GM23338 (cell line): ENCODE measurements around the gene VOPP1. TPM values are rescaled to one million over a fixed set of nuclear protein-coding genes. Genes with fewer than 3 reads are reported as not detected.

Source experiments
- ATAC-seq: fragments of 200-7000 bp; cut with Tn5 transposase; 3 replicates; pipeline ENCODE4 v1.9.1; 2020
- DNase-seq: peaks from one replicate; pipeline ENCODE4 v3.0.0-alpha.2; 2015; ENCODE audit warnings: low spot score
- H2AFZ ChIP-seq: fragments of 200-600 bp; sonication (generic); 2 replicates; pipeline ENCODE4 v1.8.0; 2016; ENCODE audit warnings: antibody characterized with exemption, mild to moderate bottlenecking, moderate library complexity
- H3F3A ChIP-seq: fragments of 200-600 bp; sonication (generic); replicated peaks from 2 replicates; pipeline ENCODE4 v1.8.0; 2017; ENCODE audit warnings: antibody characterized with exemption, mixed run types, low read depth
- H3K27ac ChIP-seq: fragments of 200-600 bp; sonication (generic); 2 replicates; pipeline ENCODE4 v1.6.1; 2016; ENCODE audit warnings: low read depth
- H3K27me3 ChIP-seq: fragments of 200-600 bp; sonication (generic); 2 replicates; pipeline ENCODE4 v1.8.0; 2016; ENCODE audit warnings: mild to moderate bottlenecking, mixed run types, moderate library complexity; ENCODE audit not compliant: insufficient read depth
- H3K36me3 ChIP-seq: fragments of 200-600 bp; sonication (generic); 2 replicates; pipeline ENCODE4 v1.8.0; 2016; ENCODE audit warnings: mild to moderate bottlenecking; ENCODE audit not compliant: insufficient read depth
- H3K4me1 ChIP-seq: fragments of 200-600 bp; sonication (generic); 2 replicates; pipeline ENCODE4 v1.8.0; 2016; ENCODE audit warnings: mild to moderate bottlenecking, moderate library complexity; ENCODE audit not compliant: insufficient read depth
- H3K4me2 ChIP-seq: fragments of 200-600 bp; sonication (generic); 2 replicates; pipeline ENCODE4 v1.7.1; 2017; ENCODE audit warnings: mixed run types
- H3K4me3 ChIP-seq: fragments of 200-600 bp; sonication (generic); 2 replicates; pipeline ENCODE4 v1.6.1; 2016; ENCODE audit warnings: mixed run types
- H3K79me2 ChIP-seq: fragments of 200-600 bp; sonication (generic); replicated peaks from 2 replicates; pipeline ENCODE4 v1.8.0; 2017; ENCODE audit warnings: mild to moderate bottlenecking; ENCODE audit not compliant: insufficient read depth
- H3K9me2 ChIP-seq: fragments of 200-600 bp; sonication (generic); 2 replicates; pipeline ENCODE4 v1.8.0; 2017; ENCODE audit not compliant: insufficient read depth
- H4K20me1 ChIP-seq: fragments of 200-600 bp; sonication (generic); replicated peaks from 2 replicates; pipeline ENCODE4 v1.8.0; 2017; ENCODE audit warnings: mild to moderate bottlenecking; ENCODE audit not compliant: insufficient read depth
- H3K27ac Mint-ChIP-seq: 2 replicates; pipeline ENCODE4 v1.8.0; 2020; ENCODE audit warnings: inconsistent platforms, mild to moderate bottlenecking, moderate library complexity, mixed read lengths
- H3K27me3 Mint-ChIP-seq: 3 replicates; pipeline ENCODE4 v1.8.0; 2022; ENCODE audit warnings: low read depth, mild to moderate bottlenecking, moderate library complexity, mixed read lengths, inconsistent platforms; ENCODE audit not compliant: insufficient read depth, poor library complexity
- H3K36me3 Mint-ChIP-seq: 3 replicates; pipeline ENCODE4 v1.8.0; 2021; ENCODE audit warnings: low read depth, mild to moderate bottlenecking, inconsistent platforms, moderate library complexity, mixed read lengths
- H3K4me1 Mint-ChIP-seq: 3 replicates; pipeline ENCODE4 v1.8.0; 2020; ENCODE audit warnings: mild to moderate bottlenecking, inconsistent platforms, mixed read lengths
- H3K4me3 Mint-ChIP-seq: 3 replicates; pipeline ENCODE4 v1.8.0; 2021; ENCODE audit warnings: moderate library complexity, mild to moderate bottlenecking, inconsistent platforms, mixed read lengths
- H3K9me3 Mint-ChIP-seq: 3 replicates; pipeline ENCODE4 v1.8.0; 2020; ENCODE audit warnings: moderate library complexity, mild to moderate bottlenecking, inconsistent platforms, mixed read lengths
- CREB1 ChIP-seq: fragments of 250-450 bp; sonication (Bioruptor Pico); IDR thresholded peaks from 2 replicates; pipeline ENCODE4 v1.5.0; 2020; ENCODE audit warnings: low read depth, mild to moderate bottlenecking, moderate library complexity
- EZH2 ChIP-seq: fragments of 200-600 bp; sonication (generic); IDR thresholded peaks from one replicate; pipeline ENCODE4 v1.8.0; 2017; ENCODE audit warnings: antibody characterized with exemption, mild to moderate bottlenecking, low read depth; ENCODE audit not compliant: unreplicated experiment
- EZH2phosphoT487 ChIP-seq: fragments of 200-600 bp; sonication (generic); IDR thresholded peaks from one replicate; pipeline ENCODE4 v1.8.1; 2018; ENCODE audit warnings: antibody characterized with exemption; ENCODE audit not compliant: unreplicated experiment
- JUNB ChIP-seq: IDR thresholded peaks from one replicate; pipeline ENCODE4 v1.6.1; 2016; ENCODE audit warnings: antibody characterized with exemption; ENCODE audit not compliant: unreplicated experiment
- NANOG ChIP-seq: IDR thresholded peaks from 2 replicates; pipeline ENCODE4 v1.6.1; 2016; ENCODE audit warnings: antibody characterized with exemption, borderline replicate concordance
- STAT1 ChIP-seq: IDR thresholded peaks from one replicate; pipeline ENCODE4 v1.6.1; 2016; ENCODE audit warnings: antibody characterized with exemption; ENCODE audit not compliant: unreplicated experiment
- ZNF114 ChIP-seq: fragments of 250-450 bp; sonication (Bioruptor Pico); IDR thresholded peaks from 2 replicates; pipeline ENCODE4 v1.5.0; 2020; ENCODE audit warnings: mild to moderate bottlenecking, moderate library complexity
- ZNF331 ChIP-seq: fragments of 250-450 bp; sonication (Bioruptor Pico); IDR thresholded peaks from 2 replicates; pipeline ENCODE4 v1.5.0; 2020; ENCODE audit warnings: low read depth, mild to moderate bottlenecking, moderate library complexity
- polyA plus RNA-seq: library from polyadenylated mRNA; unstranded; fragments of >200 nt; fragmentation: Nextera tagmentation; extraction: Ambion mirVana; gene quantifications from 2 replicates; pipeline ENCODE4 v1.2.1, GENCODE V29; 2016
- total RNA-seq: library from RNA; depleted of rRNA; stranded (reverse); fragments of >200 nt; shearing (Covaris generic); gene quantifications from 2 replicates; pipeline ENCODE4 v1.2.3, GENCODE V29; 2014
- TF ChIP-seq, protein P1 (sequence below): IDR thresholded peaks from 2 replicates; pipeline ENCODE4 v1.6.1; 2016; ENCODE audit warnings: antibody characterized with exemption
- TF ChIP-seq, protein P2 (sequence below): fragments of 250-450 bp; sonication (Bioruptor Pico); IDR thresholded peaks from 2 replicates; pipeline ENCODE4 v1.5.0; 2020; ENCODE audit warnings: mild to moderate bottlenecking, moderate library complexity
- TF ChIP-seq, protein P3 (sequence below), 2 experiments: fragments of 200-600 bp in 1 of 2; sonication (generic) in 1 of 2; conservative IDR thresholded peaks; 2 replicates each; pipeline versions ENCODE4 v1.5.1 to v1.6.1; 2016 to 2017; ENCODE audit warnings: antibody characterized with exemption in 2 of 2, low read depth in 2 of 2, mild to moderate bottlenecking in 2 of 2, moderate library complexity in 1 of 2
- TF ChIP-seq, protein P4 (sequence below): IDR thresholded peaks from one replicate; pipeline ENCODE4 v1.6.1; 2018; ENCODE audit warnings: antibody characterized with exemption; ENCODE audit not compliant: unreplicated experiment

The VOPP1 gene
- total and polyA plus RNA-seq, 2 experiments from 2014 or later: 28.2 to 73.7 TPM

DNA sequence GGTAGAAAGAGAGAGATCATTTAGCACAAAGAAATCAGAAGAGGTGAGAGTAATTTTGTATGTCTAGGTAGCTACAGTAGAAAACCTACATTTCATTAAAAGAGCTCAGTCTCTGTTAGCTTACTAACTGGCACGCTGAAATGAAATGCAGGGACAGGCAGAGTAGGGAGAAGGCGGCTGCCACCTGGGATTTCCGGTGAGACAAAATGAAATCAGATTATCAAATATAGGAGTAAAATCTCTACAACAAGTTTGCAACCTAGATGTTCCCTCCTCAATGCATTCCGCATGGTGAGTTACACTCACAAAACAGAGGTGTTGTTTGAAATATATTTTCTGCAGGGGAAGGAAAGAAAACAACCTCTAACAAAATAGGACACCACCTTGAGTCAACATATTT, 55.9 kb downstream of the VOPP1 start (continued):
- TF ChIP-seq ZNF331 (CRISPR knock-in tag): no peak

DNA sequence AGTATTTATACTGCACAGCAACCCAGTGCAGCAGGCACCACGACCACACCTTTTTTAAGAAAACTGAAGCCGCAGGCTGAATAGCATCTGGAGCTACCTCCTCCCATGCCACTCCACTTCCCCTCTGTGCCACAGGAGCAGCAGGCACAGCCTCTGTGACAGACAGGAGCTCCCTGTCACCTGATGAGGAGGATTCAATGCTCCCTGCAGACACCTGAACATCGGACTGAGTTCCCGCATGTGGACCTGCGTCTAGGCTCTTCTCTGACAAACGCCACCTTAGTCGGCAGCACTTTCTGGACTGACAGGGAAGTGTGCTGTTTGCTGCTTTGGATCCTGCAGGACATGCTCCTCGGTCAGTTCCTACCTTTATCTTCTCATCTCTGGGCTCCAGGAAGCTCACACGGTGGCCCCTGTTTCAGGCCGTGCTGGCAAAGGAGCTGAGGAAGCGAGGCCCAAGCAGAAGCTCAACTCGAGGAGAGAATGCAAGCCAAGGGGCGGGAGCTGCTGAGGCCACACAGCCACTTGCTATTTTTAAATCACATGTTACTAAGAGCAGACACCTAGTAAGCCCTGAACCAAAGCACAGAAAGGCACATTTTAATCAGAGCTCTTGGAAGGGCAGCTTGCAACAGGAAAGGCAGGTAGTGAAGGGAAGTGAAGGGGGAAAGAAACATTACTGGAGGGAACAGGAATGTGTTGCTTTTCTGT, 56.6 kb downstream of the VOPP1 start:
- DNase-seq (no peak), ATAC-seq (no peak)
- Histone ChIP-seq H3K79me2 (peaks cover 16% of the 10 kb centered on the region), H3K36me3 (no peaks in the 10 kb centered on the region), H3K4me3 (no peak overlapping the region), H3K27me3 (no peaks in the 10 kb centered on the region), H4K20me1 (peaks cover 9% of the 10 kb centered on the region), H3K4me1 (peaks cover 27% of the 10 kb centered on the region), H2AFZ (no peak overlapping the region), H3K27ac (no peak overlapping the region), H3K4me2 (no peak overlapping the region), H3F3A (no peaks in the 10 kb centered on the region), H3K9me2 (no peaks in the 10 kb centered on the region)
- H3K4me3 Mint-ChIP-seq: no peak overlapping the region
- H3K9me3 Mint-ChIP-seq: no peaks in the 10 kb centered on the region
- H3K4me1 Mint-ChIP-seq: peaks cover 39% of the 10 kb centered on the region
- peaks cover 21% of the 10 kb centered on the region for H3K36me3 Mint-ChIP-seq
- H3K27ac Mint-ChIP-seq: no peak overlapping the region
- TF ChIP-seq STAT1 (no peak), CREB1 (no peak), EZH2 (no peak), ZNF114 (CRISPR knock-in tag) (no peak), EZH2phosphoT487 (no peak), JUNB (no peak), NANOG (no peak), ZNF331 (CRISPR knock-in tag) (no peak)
- TF ChIP-seq, protein P1, sequence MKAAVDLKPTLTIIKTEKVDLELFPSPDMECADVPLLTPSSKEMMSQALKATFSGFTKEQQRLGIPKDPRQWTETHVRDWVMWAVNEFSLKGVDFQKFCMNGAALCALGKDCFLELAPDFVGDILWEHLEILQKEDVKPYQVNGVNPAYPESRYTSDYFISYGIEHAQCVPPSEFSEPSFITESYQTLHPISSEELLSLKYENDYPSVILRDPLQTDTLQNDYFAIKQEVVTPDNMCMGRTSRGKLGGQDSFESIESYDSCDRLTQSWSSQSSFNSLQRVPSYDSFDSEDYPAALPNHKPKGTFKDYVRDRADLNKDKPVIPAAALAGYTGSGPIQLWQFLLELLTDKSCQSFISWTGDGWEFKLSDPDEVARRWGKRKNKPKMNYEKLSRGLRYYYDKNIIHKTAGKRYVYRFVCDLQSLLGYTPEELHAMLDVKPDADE: no peak
- TF ChIP-seq, protein P2, sequence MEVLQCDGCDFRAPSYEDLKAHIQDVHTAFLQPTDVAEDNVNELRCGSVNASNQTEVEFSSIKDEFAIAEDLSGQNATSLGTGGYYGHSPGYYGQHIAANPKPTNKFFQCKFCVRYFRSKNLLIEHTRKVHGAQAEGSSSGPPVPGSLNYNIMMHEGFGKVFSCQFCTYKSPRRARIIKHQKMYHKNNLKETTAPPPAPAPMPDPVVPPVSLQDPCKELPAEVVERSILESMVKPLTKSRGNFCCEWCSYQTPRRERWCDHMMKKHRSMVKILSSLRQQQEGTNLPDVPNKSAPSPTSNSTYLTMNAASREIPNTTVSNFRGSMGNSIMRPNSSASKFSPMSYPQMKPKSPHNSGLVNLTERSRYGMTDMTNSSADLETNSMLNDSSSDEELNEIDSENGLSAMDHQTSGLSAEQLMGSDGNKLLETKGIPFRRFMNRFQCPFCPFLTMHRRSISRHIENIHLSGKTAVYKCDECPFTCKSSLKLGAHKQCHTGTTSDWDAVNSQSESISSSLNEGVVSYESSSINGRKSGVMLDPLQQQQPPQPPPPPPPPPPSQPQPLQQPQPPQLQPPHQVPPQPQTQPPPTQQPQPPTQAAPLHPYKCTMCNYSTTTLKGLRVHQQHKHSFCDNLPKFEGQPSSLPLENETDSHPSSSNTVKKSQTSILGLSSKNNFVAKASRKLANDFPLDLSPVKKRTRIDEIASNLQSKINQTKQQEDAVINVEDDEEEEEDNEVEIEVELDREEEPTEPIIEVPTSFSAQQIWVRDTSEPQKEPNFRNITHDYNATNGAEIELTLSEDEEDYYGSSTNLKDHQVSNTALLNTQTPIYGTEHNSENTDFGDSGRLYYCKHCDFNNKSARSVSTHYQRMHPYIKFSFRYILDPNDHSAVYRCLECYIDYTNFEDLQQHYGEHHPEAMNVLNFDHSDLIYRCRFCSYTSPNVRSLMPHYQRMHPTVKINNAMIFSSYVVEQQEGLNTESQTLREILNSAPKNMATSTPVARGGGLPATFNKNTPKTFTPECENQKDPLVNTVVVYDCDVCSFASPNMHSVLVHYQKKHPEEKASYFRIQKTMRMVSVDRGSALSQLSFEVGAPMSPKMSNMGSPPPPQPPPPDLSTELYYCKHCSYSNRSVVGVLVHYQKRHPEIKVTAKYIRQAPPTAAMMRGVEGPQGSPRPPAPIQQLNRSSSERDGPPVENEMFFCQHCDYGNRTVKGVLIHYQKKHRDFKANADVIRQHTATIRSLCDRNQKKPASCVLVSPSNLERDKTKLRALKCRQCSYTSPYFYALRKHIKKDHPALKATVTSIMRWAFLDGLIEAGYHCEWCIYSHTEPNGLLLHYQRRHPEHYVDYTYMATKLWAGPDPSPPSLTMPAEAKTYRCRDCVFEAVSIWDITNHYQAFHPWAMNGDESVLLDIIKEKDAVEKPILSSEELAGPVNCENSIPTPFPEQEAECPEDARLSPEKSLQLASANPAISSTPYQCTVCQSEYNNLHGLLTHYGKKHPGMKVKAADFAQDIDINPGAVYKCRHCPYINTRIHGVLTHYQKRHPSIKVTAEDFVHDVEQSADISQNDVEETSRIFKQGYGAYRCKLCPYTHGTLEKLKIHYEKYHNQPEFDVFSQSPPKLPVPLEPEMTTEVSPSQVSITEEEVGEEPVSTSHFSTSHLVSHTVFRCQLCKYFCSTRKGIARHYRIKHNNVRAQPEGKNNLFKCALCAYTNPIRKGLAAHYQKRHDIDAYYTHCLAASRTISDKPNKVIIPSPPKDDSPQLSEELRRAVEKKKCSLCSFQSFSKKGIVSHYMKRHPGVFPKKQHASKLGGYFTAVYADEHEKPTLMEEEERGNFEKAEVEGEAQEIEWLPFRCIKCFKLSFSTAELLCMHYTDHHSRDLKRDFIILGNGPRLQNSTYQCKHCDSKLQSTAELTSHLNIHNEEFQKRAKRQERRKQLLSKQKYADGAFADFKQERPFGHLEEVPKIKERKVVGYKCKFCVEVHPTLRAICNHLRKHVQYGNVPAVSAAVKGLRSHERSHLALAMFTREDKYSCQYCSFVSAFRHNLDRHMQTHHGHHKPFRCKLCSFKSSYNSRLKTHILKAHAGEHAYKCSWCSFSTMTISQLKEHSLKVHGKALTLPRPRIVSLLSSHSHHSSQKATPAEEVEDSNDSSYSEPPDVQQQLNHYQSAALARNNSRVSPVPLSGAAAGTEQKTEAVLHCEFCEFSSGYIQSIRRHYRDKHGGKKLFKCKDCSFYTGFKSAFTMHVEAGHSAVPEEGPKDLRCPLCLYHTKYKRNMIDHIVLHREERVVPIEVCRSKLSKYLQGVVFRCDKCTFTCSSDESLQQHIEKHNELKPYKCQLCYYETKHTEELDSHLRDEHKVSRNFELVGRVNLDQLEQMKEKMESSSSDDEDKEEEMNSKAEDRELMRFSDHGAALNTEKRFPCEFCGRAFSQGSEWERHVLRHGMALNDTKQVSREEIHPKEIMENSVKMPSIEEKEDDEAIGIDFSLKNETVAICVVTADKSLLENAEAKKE: no peak
- TF ChIP-seq, protein P3, sequence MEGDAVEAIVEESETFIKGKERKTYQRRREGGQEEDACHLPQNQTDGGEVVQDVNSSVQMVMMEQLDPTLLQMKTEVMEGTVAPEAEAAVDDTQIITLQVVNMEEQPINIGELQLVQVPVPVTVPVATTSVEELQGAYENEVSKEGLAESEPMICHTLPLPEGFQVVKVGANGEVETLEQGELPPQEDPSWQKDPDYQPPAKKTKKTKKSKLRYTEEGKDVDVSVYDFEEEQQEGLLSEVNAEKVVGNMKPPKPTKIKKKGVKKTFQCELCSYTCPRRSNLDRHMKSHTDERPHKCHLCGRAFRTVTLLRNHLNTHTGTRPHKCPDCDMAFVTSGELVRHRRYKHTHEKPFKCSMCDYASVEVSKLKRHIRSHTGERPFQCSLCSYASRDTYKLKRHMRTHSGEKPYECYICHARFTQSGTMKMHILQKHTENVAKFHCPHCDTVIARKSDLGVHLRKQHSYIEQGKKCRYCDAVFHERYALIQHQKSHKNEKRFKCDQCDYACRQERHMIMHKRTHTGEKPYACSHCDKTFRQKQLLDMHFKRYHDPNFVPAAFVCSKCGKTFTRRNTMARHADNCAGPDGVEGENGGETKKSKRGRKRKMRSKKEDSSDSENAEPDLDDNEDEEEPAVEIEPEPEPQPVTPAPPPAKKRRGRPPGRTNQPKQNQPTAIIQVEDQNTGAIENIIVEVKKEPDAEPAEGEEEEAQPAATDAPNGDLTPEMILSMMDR (conservative IDR thresholded peaks at IDR 0.05; ENCODE audit: low read depth in 2 of 2): no peak
- TF ChIP-seq, protein P4, sequence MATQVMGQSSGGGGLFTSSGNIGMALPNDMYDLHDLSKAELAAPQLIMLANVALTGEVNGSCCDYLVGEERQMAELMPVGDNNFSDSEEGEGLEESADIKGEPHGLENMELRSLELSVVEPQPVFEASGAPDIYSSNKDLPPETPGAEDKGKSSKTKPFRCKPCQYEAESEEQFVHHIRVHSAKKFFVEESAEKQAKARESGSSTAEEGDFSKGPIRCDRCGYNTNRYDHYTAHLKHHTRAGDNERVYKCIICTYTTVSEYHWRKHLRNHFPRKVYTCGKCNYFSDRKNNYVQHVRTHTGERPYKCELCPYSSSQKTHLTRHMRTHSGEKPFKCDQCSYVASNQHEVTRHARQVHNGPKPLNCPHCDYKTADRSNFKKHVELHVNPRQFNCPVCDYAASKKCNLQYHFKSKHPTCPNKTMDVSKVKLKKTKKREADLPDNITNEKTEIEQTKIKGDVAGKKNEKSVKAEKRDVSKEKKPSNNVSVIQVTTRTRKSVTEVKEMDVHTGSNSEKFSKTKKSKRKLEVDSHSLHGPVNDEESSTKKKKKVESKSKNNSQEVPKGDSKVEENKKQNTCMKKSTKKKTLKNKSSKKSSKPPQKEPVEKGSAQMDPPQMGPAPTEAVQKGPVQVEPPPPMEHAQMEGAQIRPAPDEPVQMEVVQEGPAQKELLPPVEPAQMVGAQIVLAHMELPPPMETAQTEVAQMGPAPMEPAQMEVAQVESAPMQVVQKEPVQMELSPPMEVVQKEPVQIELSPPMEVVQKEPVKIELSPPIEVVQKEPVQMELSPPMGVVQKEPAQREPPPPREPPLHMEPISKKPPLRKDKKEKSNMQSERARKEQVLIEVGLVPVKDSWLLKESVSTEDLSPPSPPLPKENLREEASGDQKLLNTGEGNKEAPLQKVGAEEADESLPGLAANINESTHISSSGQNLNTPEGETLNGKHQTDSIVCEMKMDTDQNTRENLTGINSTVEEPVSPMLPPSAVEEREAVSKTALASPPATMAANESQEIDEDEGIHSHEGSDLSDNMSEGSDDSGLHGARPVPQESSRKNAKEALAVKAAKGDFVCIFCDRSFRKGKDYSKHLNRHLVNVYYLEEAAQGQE: no peak
- peaks cover 15% of the 10 kb centered on the region for H3K27me3 Mint-ChIP-seq
